ENCODE data around the gene PTPRN2. TPM values are rescaled to one million over a fixed set of nuclear protein-coding genes. Genes with fewer than 3 reads are reported as not detected.

PTPRN2 gene
- total RNA-seq, 1 donor from 2014 or later = 1.2 TPM

GRCh38 chr7:157634401-157635147, 953.0 kb downstream of the PTPRN2 start:
- no peak for DNase-seq (ENCODE audit: low read depth)

- no peak for DNase-seq (ENCODE audit: low read depth)
These were observed 954.0 kb downstream of the PTPRN2 start for GRCh38 chr7:157633465-157634185.

- no peak for DNase-seq (ENCODE audit: low read depth)
These were observed 957.2 kb downstream of the PTPRN2 start for GRCh38 chr7:157630301-157630853.

GRCh38 chr7:157628456-157628855, 959.2 kb downstream of the PTPRN2 start:
- no peak for DNase-seq (ENCODE audit: low read depth)

GRCh38 chr7:157627646-157628045, 960.0 kb downstream of the PTPRN2 start:
- DNase-seq (ENCODE audit: low read depth) = no peak

- DNase-seq (ENCODE audit: low read depth) = no peak
These were observed 960.6 kb downstream of the PTPRN2 start for GRCh38 chr7:157627033-157627432.

GRCh38 chr7:157625973-157626742, 961.5 kb downstream of the PTPRN2 start:
- no peak for DNase-seq (ENCODE audit: low read depth)

- no peak for DNase-seq (ENCODE audit: low read depth)
These were observed 964.1 kb downstream of the PTPRN2 start for GRCh38 chr7:157623556-157623955.

- no peak for DNase-seq (ENCODE audit: low read depth)
These were observed 965.0 kb downstream of the PTPRN2 start for GRCh38 chr7:157622408-157623205.

GRCh38 chr7:157622000-157622399, 965.6 kb downstream of the PTPRN2 start:
- DNase-seq (ENCODE audit: low read depth) = no peak

- DNase-seq (ENCODE audit: low read depth) = no peak
These were observed 966.4 kb downstream of the PTPRN2 start for GRCh38 chr7:157621131-157621681.

- DNase-seq (ENCODE audit: low read depth) = no peak
These were observed 967.0 kb downstream of the PTPRN2 start for GRCh38 chr7:157620616-157621015.

GRCh38 chr7:157619753-157620525, 967.7 kb downstream of the PTPRN2 start:
- no peak for DNase-seq (ENCODE audit: low read depth)

- no peak for DNase-seq (ENCODE audit: low read depth)
These were observed 968.6 kb downstream of the PTPRN2 start for GRCh38 chr7:157618823-157619606.

GRCh38 chr7:157618091-157618726, 969.4 kb downstream of the PTPRN2 start:
- DNase-seq (ENCODE audit: low read depth) = no peak

GRCh38 chr7:157617401-157617800, 970.2 kb downstream of the PTPRN2 start:
- DNase-seq (ENCODE audit: low read depth) = no peak

- DNase-seq (ENCODE audit: low read depth) = no peak
These were observed 970.7 kb downstream of the PTPRN2 start for GRCh38 chr7:157616931-157617330.

- no peak for DNase-seq (ENCODE audit: low read depth)
These were observed 971.2 kb downstream of the PTPRN2 start for GRCh38 chr7:157616426-157616825.

GRCh38 chr7:157615852-157616251, 971.8 kb downstream of the PTPRN2 start:
- DNase-seq (ENCODE audit: low read depth) = no peak
